GM18499 (cell line): ENCODE measurements around the gene OR51G2.

Experiments
- ATAC-seq: cut with Tn5 transposase; IDR thresholded peaks from one replicate; pipeline ENCODE4 v1.9.1; 2021; ENCODE audit warnings: moderate number of reproducible peaks; ENCODE audit not compliant: insufficient read depth, unreplicated experiment

Gene OR51G2

GRCh38 chr11:4881188-4881587, 38.0 kb downstream of the OR51G2 start:
- no peak for ATAC-seq

- no peak for ATAC-seq
Observed at GRCh38 chr11:4865855-4866254, 53.3 kb downstream of the OR51G2 start.

GRCh38 chr11:4863876-4864275, 55.3 kb downstream of the OR51G2 start:
- no peak for ATAC-seq
